OCI-LY3 (cell line): Measurements from ENCODE around the gene FREM1.
"Not testable (repeated sequence)": the region's sequence is repeated elsewhere in the genome, so short reads cannot be mapped to it uniquely, and the experiment has no call there.

Experiments used
- H2AFZ ChIP-seq: fragments of 200-600, 300-600 bp; shearing (Covaris generic); 2 replicates; pipeline ENCODE4 v1.6.0; 2014; ENCODE audit warnings: antibody characterized with exemption, low read depth, low read length
- H3K27ac ChIP-seq: fragments of 200-600, 300-600 bp; sonication (generic); 2 replicates; pipeline ENCODE4 v1.5.1; 2014; ENCODE audit warnings: mild to moderate bottlenecking, low read length, moderate library complexity, mixed read lengths
- H3K27me3 ChIP-seq: fragments of 200-600, 300-600 bp; sonication (generic); 2 replicates; pipeline ENCODE4 v1.6.1; 2014; ENCODE audit warnings: low read depth, low read length, mixed read lengths
- H3K36me3 ChIP-seq: fragments of 200-600, 300-600 bp; sonication (generic); replicated peaks from 2 replicates; pipeline ENCODE3; 2014; ENCODE audit warnings: low read depth, low read length, mixed read lengths
- H3K4me1 ChIP-seq: fragments of 300-600, 200-600 bp; sonication (generic); 2 replicates; pipeline ENCODE4 v1.6.1; 2014; ENCODE audit warnings: low read length, mixed read lengths
- H3K4me2 ChIP-seq: fragments of 200-600, 300-600 bp; sonication (generic); 2 replicates; pipeline ENCODE4 v1.6.1; 2014; ENCODE audit warnings: low read length, mixed read lengths
- H3K4me3 ChIP-seq: fragments of 300-600, 200-600 bp; sonication (generic); 2 replicates; pipeline ENCODE4 v1.5.1; 2014; ENCODE audit warnings: antibody characterized with exemption, mild to moderate bottlenecking, low read length, moderate library complexity
- H3K79me2 ChIP-seq: fragments of 300-600, 200-600 bp; shearing (Covaris generic); 2 replicates; pipeline ENCODE4 v1.6.1; 2014; ENCODE audit warnings: mild to moderate bottlenecking, low read length, mixed read lengths
- H3K9ac ChIP-seq: fragments of 300-600, 200-600 bp; shearing (Covaris generic); 2 replicates; pipeline ENCODE4 v1.6.0; 2014; ENCODE audit warnings: mild to moderate bottlenecking, low read length, moderate library complexity
- H3K9me3 ChIP-seq: fragments of 200-600, 300-600 bp; shearing (Covaris generic); 2 replicates; pipeline ENCODE4 v1.6.1; 2014; ENCODE audit warnings: low read length, mixed read lengths; ENCODE audit not compliant: insufficient read depth
- H4K20me1 ChIP-seq: fragments of 200-600, 300-600 bp; sonication (generic); 2 replicates; pipeline ENCODE4 v1.6.1; 2016; ENCODE audit warnings: low read length, mixed read lengths; ENCODE audit not compliant: insufficient read depth
- CTCF ChIP-seq: fragments of 200-600, 300-600 bp; sonication (generic); IDR thresholded peaks from 2 replicates; pipeline ENCODE4 v1.5.1; 2014; ENCODE audit warnings: antibody characterized with exemption, low read length, low read depth
- EZH2phosphoT487 ChIP-seq: fragments of 200-600 bp; shearing (Covaris generic); IDR thresholded peaks from 2 replicates; pipeline ENCODE4 v1.6.1; 2018; ENCODE audit warnings: antibody characterized with exemption, mixed run types, low read depth

The FREM1 gene

GRCh38 chr9:14932231-14932630 lies 22.0 kb upstream of the FREM1 start:
- H3K4me2 ChIP-seq, result no peak overlapping the region
- H3K36me3 ChIP-seq, result no peaks in the 10 kb centered on the region
- no peak for TF ChIP-seq EZH2phosphoT487
- TF ChIP-seq CTCF, result no peak

DNA sequence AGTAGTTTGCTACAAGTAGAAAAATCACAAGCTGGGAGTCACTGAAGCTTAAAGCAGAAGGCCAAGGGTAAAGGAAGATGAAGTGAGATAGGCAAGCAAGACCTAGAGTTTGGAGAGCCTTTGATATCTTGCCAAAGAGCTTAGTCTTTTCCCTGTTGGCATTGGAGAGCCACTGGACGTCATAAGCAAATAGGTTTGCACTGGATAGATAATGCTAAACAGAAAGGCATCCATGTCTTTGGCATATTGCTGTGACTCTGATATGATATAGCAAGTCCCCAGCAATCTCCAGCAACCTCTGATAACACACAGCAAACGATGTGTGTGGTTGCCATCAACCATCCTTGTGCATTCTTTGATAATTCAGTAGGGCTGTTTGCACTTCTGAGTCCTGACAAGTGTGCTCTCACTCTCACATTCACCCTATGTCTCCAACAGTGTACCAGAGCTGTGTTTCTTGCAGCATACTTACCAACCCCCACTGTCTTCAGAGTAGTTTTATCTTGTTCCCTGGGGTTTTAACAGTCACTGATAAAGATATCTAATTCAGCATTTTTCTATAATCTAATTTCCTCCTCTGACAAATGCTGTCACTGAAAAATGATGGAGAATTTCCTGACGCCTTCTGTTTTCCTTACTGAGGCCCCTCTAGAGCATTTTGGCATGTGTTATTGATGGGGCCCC lies 16.9 kb upstream of the FREM1 start:
- H2AFZ ChIP-seq, result no peak overlapping the region
- H3K9me3 ChIP-seq, result no peaks in the 10 kb centered on the region

More at GRCh38 chr9:14932231-14932630, 22.0 kb upstream of the FREM1 start:
- no peaks in the 10 kb centered on the region for H3K4me1 ChIP-seq
- no peaks in the 10 kb centered on the region for H3K27me3 ChIP-seq
- H3K79me2 ChIP-seq, result no peaks in the 10 kb centered on the region
- no peak overlapping the region for H3K27ac ChIP-seq
- no peaks in the 10 kb centered on the region for H4K20me1 ChIP-seq
- no peak overlapping the region for H3K4me3 ChIP-seq
- H3K9me3 ChIP-seq, result no peaks in the 10 kb centered on the region
- H3K9ac ChIP-seq, result no peak overlapping the region
- no peak overlapping the region for H2AFZ ChIP-seq

GRCh38 chr9:14924230-14925219 lies 14.3 kb upstream of the FREM1 start:
- Histone ChIP-seq H4K20me1 (no peaks in the 10 kb centered on the region), H3K4me1 (no peaks in the 10 kb centered on the region), H3K27ac (no peak overlapping the region), H2AFZ (no peak overlapping the region), H3K27me3 (no peaks in the 10 kb centered on the region), H3K36me3 (no peaks in the 10 kb centered on the region), H3K4me3 (no peak overlapping the region), H3K4me2 (no peak overlapping the region), H3K9ac (no peak overlapping the region), H3K9me3 (no peaks in the 10 kb centered on the region), H3K79me2 (no peaks in the 10 kb centered on the region)
- TF ChIP-seq EZH2phosphoT487 (no peak), CTCF (no peak)

More for the DNA sequence above, 16.9 kb upstream of the FREM1 start:
- Histone ChIP-seq H3K79me2 (no peaks in the 10 kb centered on the region), H3K9ac (no peak overlapping the region), H3K4me2 (no peak overlapping the region), H4K20me1 (no peaks in the 10 kb centered on the region), H3K36me3 (no peaks in the 10 kb centered on the region), H3K27me3 (no peaks in the 10 kb centered on the region), H3K4me3 (no peak overlapping the region), H3K27ac (no peak overlapping the region), H3K4me1 (no peaks in the 10 kb centered on the region)
- no peak for TF ChIP-seq EZH2phosphoT487
- TF ChIP-seq CTCF, result no peak

- no peak overlapping the region for H3K27ac ChIP-seq
- no peaks in the 10 kb centered on the region for H3K36me3 ChIP-seq
- TF ChIP-seq CTCF (no peak), EZH2phosphoT487 (no peak)
- H2AFZ ChIP-seq, result no peak overlapping the region
- no peak overlapping the region for H3K4me2 ChIP-seq
- no peaks in the 10 kb centered on the region for H4K20me1 ChIP-seq
- no peaks in the 10 kb centered on the region for H3K79me2 ChIP-seq
- no peaks in the 10 kb centered on the region for H3K4me1 ChIP-seq
- H3K9me3 ChIP-seq, result no peaks in the 10 kb centered on the region
- no peak overlapping the region for H3K4me3 ChIP-seq
- no peak overlapping the region for H3K9ac ChIP-seq
- H3K27me3 ChIP-seq, result no peaks in the 10 kb centered on the region; the same call in 1 of the 2 replicates
These were observed 13.5 kb upstream of the FREM1 start for GRCh38 chr9:14923701-14924100.

- not testable (repeated sequence) for H3K4me2 ChIP-seq, H3K27me3 ChIP-seq, H3K9me3 ChIP-seq, H3K27ac ChIP-seq, H2AFZ ChIP-seq, H3K4me3 ChIP-seq, H4K20me1 ChIP-seq, H3K36me3 ChIP-seq, H3K9ac ChIP-seq, H3K4me1 ChIP-seq, H3K79me2 ChIP-seq
These were observed 10.6 kb upstream of the FREM1 start for GRCh38 chr9:14920805-14921204.
